HepG2 (cell line): Measurements from ENCODE around the gene AQP6.

Experiments used
- CTCF ChIP-seq: sonication (generic); formaldehyde crosslinking; IDR thresholded peaks from 2 replicates; pipeline ENCODE4 v1.5.0; 2020; ENCODE audit warnings: mild to moderate bottlenecking, missing genetic modification reagents, moderate library complexity
- EZH2 ChIP-seq: conservative IDR thresholded peaks from 2 replicates; pipeline ENCODE4 v1.6.1; 2012; ENCODE audit warnings: mild to moderate bottlenecking, low read depth, low read length, moderate library complexity
- FOXP1 ChIP-seq, 2 experiments: fragments of 450-650 bp in 1 of 2; IDR thresholded peaks; 2 replicates each; pipeline ENCODE4 v1.6.1; 2017 to 2018; ENCODE audit warnings: antibody characterized with exemption in 1 of 2
- HDAC2 ChIP-seq: sonication (generic); formaldehyde crosslinking; IDR thresholded peaks from 2 replicates; pipeline ENCODE4 v1.4.0; 2020; ENCODE audit warnings: missing genetic modification reagents
- HHEX ChIP-seq: IDR thresholded peaks from 2 replicates; pipeline ENCODE4 v1.6.1; 2016; ENCODE audit warnings: control low read depth
- KDM6A ChIP-seq: IDR thresholded peaks from 2 replicates; pipeline ENCODE4 v1.6.1; 2016; ENCODE audit warnings: low read depth
- MIXL1 ChIP-seq: IDR thresholded peaks from 2 replicates; pipeline ENCODE4 v1.6.1; 2016
- RBAK ChIP-seq: sonication (generic); formaldehyde crosslinking; IDR thresholded peaks from 2 replicates; pipeline ENCODE4 v1.5.1; 2020; ENCODE audit warnings: mild to moderate bottlenecking, missing genetic modification reagents
- REST ChIP-seq, 2 experiments: IDR thresholded peaks; 2 replicates each; pipeline ENCODE4 v1.6.1; 2011 to 2012; ENCODE audit warnings: low read length in 2 of 2, borderline replicate concordance in 1 of 2, low read depth in 1 of 2, mild to moderate bottlenecking in 1 of 2, moderate library complexity in 1 of 2
- SIN3A ChIP-seq: IDR thresholded peaks from 2 replicates; pipeline ENCODE4 v1.6.1; 2011; ENCODE audit warnings: low read depth, mild to moderate bottlenecking, control low read depth, low read length, borderline replicate concordance
- ZNF556 ChIP-seq: sonication (generic); formaldehyde crosslinking; IDR thresholded peaks from 2 replicates; pipeline ENCODE4 v1.4.0; 2020; ENCODE audit warnings: mild to moderate bottlenecking, missing genetic modification reagents, borderline replicate concordance
- TF ChIP-seq, protein P1 (sequence below): sonication (generic); formaldehyde crosslinking; IDR thresholded peaks from 2 replicates; pipeline ENCODE4 v1.8.1; 2023; ENCODE audit warnings: missing genetic modification reagents, inconsistent platforms, borderline replicate concordance

DNA sequence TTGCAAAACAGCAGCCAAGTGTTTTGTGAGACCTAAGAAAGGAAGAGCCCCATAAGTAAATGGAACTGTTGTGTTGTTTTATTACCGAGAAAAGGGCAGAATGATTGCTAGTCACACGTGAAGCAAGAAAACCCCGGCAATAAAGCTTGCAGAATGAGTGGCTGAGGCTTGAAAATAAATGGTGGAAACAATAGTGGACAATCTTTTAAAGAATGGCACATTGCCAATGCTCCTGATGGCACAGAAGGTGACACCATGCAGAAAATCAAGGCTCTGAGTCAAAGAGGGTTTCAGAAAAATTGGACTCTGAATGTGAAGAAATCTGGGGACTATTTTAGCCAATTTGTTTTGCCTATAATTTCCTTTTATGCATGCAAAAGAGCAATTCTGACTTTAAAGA, 26.2 kb upstream of the AQP6 start:
- TF ChIP-seq FOXP1 (IDR thresholded peaks at IDR 0.05): no peak
- no peak for TF ChIP-seq FOXP1 (CRISPR knock-in tag; IDR thresholded peaks at IDR 0.05)
- no peak for TF ChIP-seq EZH2
- TF ChIP-seq, protein P1, sequence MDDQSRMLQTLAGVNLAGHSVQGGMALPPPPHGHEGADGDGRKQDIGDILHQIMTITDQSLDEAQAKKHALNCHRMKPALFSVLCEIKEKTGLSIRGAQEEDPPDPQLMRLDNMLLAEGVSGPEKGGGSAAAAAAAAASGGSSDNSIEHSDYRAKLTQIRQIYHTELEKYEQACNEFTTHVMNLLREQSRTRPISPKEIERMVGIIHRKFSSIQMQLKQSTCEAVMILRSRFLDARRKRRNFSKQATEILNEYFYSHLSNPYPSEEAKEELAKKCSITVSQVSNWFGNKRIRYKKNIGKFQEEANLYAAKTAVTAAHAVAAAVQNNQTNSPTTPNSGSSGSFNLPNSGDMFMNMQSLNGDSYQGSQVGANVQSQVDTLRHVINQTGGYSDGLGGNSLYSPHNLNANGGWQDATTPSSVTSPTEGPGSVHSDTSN (CRISPR knock-in tag): no peak
- TF ChIP-seq HHEX (CRISPR knock-in tag): no peak
- no peak for TF ChIP-seq ZNF556
- TF ChIP-seq RBAK (CRISPR knock-in tag): no peak
- no peak for TF ChIP-seq CTCF (CRISPR knock-in tag)
- no peak for TF ChIP-seq MIXL1 (CRISPR knock-in tag)
- no peak for TF ChIP-seq SIN3A
- TF ChIP-seq KDM6A: no peak
- TF ChIP-seq REST (IDR thresholded peaks at IDR 0.05; ENCODE audit: borderline replicate concordance in 1 of 2, low read depth in 1 of 2, low read length in 2 of 2): no peak
- no peak for TF ChIP-seq HDAC2 (CRISPR knock-in tag)
